ENCODE results near the gene PLA2G2F.

PLA2G2F gene

DNA sequence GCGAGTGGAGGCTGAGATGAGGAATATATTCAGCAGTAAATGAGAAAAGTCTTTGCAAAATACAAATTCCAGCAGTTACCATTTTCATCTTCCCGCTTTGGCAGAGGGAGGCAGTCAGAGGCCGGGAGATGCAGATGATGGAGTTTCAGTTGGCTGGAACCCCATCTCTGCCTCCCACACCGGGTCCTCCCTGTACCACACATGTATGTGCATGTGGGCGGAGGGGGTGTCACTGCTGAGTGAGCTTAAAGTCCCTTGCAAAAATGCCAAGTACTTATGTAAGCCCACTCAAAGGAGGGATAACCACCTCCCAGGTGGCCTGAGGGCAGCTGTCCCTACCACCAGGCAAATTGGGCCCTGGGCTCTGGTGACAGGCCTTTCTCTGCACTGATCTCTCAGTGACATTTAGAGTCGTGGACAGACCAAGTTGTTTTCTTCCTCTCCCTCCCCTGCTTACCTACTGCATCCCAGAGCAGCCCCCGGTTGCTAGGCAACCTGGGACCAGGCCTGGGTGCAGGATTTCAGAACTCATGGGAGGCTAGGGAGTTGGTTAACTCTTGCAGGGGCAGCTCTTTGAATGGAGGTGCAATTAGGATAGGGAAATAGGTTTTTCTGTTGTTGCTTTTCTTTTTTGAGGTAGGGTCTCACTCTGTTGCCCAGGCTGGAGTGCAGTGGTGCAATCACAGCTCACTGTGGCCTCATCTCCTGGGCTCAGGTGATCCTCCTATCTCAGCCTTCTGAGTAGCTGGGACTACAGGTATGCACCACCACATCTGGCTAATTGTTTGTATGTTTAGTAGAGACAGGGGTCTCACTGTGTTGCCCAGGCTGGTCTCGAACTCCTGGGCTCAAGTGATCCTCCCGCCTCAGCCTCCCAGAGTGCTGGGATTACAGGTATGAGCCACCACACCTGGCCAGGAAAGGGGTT, 29.7 kb downstream of the PLA2G2F start:
- DNase-seq (ENCODE audit: low read depth): no peak

DNA sequence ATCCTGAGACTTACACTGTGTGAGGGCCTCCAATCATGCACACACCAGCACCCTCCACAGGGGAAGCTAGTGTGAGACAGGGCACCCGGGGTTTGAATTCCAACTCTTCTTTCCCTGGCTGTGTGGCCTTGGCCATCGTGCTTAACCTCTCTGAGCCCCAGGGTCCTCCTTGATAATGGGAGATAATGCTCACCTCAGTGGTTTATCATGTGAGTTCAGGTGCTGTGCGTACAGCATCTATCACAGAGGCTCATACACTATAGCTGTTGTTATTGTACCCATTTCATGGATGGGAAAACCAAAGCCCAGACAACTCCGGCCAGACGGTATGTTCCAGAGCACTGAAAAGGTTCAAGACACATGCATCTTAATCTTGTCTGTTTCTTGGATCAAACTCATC, 30.8 kb downstream of the PLA2G2F start:
- DNase-seq (ENCODE audit: low read depth): no peak

DNA sequence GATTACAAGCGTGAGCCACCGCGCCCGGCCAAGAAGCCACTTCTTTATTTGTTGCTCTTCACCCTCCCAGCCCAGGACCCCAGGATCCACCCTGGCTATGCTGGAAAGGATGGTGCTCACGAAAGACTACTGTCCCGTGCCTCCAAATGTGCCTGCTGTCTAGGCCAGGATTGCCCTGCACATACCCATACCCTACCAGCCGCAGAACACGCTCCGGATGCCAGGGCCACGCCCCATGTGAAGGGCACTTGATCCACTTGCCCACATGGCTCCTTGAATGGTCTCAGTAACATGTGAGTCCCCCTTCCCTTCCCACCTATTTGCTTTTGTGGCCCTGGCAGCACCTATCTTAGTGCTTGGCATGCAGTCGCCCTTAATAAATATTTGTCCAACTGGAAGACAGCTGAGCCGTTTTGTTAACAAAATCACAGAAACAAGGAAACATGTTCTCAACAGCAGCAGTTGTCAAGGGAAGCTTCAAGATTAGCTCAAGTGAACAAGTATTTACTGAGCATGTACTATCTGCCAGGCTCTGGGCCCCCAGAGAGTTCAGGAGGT, 33.0 kb downstream of the PLA2G2F start:
- DNase-seq (ENCODE audit: low read depth): no peak

DNA sequence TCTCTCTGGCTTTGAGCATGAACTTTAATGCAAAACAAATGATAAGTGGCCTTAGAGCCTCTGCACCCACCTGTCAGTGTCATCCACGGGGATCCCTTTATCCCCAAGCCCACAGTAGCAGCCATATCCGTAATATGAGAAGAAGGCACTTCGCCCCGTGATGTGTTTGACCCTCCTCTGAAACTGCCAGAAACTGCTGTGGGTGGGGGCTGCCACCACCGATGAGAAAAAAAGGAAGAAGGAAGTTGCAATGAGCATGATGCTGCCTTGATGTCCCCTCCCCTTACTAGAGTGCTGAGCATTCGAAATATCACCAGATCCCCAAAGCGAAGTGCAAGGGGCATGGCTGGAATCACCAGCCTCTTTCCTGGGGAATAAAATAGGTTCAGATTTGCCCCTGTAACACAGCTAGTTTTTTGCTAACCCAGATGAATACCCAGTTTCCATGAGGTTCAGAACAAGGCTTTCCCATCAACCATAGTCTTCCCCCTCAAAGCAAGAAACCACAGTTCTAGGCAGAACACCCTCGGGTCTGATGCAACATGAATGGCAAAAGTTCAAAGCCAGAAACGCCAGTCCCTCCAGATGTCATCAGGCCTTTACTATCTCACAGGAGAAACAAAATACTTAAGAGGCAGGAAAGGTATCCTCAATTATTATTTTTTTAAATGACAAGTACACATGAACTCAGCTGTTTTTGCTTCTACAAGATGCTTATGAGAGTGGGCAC, 36.0 kb downstream of the PLA2G2F start:
- DNase-seq (ENCODE audit: low read depth): no peak

DNA sequence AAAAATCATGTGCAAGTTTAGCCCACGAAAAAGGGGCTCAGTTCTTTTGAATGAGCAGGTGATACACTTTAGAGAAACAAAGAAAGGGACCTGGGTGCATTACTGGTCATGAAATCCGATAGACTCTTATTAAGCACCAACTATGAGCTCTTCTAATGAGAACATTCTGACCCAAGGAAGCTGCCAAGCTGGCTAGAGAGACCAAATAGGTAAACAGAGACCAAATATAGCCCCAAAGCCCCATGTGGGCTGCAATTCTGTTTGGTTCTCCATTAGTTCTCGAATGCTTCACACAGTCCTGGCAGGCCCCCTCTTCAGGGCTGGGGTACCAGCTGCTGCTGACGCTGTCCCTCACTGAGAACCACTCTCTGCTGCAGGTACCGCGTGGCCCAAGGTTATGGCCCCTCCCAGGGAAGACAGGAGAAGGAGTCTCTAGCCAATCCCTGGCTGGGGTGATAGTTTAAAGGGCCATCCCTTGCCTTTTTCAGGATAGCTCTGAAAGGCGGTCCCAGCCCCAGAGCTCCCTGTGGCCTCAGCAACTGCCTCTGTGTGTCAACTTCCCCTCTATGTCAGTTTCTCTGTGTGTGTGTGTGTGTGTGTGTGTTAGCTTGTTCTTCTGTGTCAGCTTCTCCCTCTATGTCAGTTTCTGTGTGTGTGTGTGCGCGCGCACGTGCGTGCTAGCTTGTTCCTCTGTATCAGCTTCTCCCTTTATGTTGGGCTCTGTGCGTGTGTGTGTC, 39.7 kb downstream of the PLA2G2F start:
- no peak for DNase-seq (ENCODE audit: low read depth)

DNA sequence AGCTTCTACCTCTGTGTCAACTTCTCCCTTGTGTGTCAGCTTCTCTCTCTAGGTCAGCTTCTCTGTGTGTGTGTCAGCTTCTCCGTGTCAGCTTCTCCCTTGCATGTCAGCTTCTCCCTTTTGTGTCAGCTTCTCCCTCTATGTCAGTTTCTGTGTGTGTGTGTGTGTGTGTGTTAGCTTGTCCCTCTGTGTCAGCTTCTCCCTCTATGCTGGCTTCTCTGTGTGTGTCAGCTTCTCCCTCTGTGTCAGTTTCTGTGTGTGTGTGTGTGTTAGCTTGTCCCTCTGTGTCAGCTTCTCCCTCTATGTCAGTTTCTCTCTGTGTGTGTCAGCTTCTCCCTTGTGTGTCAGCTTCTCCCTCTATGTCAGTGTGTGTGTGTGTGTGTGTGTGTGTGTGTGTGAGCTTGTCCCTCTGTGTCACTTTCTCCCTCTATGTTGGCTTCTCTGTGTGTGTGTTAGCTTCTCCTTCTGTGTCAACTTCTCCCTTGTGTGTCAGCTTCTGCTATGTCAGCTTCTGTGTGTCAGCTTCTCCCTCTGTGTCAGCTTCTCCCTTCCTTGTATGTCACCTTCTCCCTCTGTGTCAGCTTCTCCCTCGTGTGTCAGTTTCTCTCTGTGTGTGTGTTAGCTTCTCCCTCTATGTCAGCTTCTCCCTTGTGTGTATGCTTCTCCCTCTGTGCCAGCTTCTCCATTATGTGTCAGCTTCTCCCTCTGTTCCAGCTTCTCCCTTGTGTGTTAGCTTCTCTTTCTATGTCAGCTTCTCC, 40.4 kb downstream of the PLA2G2F start:
- DNase-seq (ENCODE audit: low read depth): no peak

DNA sequence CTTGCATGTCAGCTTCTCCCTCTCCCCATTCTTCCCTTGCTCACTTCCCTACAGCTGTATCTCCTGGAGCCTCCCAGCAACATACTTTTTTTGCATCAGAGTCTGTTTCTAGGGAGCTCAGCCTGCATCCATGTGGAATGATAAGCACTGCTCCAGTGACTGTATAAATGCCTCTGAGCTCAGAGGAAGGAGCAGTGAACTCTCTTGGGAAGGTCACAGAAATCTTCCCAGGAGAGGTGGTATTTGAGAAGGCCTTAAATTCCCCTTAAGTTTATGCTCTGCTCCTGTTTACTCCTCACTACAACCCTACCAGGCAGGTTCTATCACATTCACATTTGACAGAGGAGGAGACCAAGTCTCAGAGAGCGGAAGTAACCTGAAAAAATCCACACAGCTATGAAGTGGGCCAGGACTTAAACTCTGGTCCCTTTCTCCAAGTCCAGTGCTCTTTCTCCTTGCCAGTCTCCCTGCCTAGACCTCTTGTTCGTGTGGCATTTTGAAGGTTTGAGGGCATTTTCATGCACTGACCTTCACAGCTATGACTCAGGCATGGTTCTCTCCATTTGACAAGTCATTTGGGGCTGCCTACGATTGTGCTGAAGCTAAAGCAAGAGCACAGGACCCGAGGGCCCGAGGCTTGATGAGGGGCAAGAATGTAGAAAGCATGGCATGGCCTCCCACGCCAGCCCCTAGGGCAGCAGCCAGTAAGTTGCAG, 41.2 kb downstream of the PLA2G2F start:
- DNase-seq (ENCODE audit: low read depth): no peak

DNA sequence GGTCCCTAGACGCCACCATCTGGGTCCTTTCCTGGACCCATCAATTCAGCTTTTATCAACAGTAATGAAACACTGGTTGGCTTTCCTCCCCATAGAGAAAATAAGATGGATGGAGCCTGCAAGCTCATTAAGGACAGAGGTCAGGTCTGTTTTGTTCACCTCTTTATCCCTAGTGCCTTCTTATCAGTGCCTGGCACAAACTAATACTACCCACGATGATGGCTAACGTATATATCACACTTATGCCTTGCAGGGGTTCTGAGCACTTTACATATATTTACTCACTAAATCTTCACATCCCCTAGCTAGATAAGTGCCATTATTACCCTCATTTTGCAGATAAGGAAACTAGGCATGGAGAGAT, 41.7 kb downstream of the PLA2G2F start:
- no peak for DNase-seq (ENCODE audit: low read depth)

DNA sequence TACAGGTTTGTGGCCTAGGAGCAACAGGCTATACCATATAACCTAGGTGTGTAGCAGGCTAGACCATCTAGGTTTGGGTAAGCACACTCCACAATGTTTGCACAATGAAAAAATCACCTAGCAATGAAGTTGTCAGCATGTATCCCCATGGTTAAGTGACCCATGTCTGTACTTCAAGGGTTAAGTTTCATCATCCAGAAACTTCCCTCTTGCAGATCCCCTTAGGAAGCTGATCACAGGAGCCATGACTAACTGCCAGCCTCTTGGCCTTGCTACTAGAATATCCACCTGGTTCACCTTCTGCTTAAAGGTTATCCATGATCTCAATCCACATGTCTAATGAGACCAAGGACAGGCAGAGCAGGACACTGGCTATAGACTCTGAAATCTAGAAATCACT, 43.3 kb downstream of the PLA2G2F start:
- no peak for DNase-seq (ENCODE audit: low read depth)

DNA sequence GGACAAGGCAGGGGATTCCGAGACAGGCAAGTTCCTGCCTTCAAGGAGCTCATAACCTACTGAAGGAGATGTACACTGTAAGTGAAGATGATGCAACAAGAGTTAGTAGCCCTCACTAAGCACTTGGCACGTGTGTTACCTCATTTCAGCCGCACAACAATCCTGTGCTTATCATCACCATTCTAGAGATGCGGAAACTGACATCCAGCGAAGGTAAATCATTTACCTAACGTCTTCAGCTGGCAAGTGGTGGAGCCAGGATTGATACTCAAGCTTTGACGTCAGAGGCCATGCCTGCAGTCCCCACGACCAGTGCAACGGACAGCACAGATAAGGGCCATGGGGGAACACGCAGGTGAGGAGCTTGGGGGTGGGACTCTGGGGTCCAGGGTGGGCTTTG, 43.9 kb downstream of the PLA2G2F start:
- DNase-seq (ENCODE audit: low read depth): no peak

DNA sequence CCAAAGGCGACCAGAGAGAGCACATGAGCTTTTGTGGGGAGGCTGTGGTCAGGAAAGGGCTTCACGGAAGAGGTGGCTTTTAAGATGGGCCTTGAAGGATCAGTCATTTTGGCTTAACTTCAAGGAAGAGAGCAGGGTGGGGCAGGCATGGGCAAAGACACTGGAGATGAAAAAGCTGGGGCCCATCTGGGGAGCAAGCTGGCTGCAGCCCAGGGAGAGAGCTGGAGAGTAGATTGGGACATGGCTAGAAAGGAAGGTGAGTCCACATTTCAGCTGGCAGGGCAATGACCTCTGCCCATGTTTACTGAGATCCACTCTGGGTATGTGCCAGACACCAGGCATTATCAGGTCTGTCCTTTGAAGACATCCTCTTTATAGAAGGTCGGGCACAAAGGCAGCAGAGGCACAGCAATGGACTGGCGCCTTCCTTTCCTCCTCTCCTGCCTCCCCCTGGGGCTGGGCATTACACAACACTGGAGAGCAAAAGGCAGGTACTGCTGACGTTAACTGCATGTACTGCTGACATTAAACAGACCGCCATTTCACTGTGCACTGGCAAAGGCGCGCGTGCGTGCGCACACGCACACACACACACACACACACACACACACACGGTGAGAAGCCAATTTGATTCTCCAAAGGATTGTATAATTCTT, 44.6 kb downstream of the PLA2G2F start:
- no peak for DNase-seq (ENCODE audit: low read depth)

DNA sequence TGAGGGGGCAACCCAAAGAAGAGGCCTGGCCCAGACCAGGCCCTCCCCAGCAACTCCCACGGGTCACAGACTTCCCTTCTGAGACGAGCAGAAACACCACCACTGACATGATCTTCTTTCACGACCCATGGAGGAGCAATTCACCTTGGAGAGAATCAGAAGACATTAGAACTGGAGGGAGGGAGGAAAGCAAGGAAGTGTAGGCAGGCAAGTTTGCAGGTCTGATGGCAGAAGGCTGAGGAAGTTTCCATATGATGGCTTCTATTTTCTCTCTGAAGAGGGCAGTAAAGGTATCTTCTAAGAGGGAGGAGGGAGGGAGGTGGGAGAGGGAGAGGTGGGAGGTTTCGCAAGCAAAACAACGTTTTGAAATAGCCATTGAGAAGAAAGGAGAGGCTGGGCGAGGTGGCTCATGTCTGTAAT, 45.4 kb downstream of the PLA2G2F start:
- DNase-seq (ENCODE audit: low read depth): no peak

DNA sequence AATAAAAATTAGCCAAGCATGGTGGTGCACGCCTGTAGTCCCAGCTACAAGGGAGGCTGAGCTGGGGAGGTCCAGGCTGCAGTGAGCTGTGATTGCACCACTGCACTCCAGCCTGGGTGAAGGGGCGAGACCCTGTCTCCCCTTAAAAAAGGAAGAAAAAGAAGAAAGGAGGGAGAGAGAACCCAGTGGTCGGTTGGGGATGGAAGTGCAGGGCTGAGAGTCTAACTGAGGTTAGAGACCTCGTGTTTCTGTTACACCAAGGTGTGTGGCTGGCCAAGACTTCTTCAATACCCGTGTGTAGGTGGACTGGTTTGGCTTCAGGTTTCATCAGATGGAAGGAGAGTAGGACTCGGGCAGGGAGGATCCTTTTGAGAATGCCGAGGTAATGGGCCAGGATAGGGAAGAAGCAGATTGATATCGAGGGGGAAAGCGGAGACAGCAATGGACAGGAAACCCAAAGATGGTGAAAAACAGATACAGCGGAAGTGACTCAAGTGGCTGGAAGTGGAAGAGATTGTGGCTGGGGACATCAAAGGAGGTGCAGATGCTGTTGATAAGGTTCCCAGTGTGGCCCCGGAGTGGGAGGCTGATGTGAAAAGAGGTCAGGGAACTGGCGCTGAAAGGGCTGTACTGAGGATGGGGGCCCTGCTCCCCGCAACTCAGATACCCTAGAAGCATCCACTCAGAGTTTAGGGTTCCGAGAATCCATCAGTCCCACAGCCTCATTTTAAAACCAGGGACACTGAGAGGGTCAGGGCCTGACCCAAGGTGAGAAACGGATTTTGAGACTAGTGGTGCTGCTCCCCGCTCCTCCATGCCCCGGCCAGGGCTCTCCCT, 46.1 kb downstream of the PLA2G2F start:
- no peak for DNase-seq (ENCODE audit: low read depth)

DNA sequence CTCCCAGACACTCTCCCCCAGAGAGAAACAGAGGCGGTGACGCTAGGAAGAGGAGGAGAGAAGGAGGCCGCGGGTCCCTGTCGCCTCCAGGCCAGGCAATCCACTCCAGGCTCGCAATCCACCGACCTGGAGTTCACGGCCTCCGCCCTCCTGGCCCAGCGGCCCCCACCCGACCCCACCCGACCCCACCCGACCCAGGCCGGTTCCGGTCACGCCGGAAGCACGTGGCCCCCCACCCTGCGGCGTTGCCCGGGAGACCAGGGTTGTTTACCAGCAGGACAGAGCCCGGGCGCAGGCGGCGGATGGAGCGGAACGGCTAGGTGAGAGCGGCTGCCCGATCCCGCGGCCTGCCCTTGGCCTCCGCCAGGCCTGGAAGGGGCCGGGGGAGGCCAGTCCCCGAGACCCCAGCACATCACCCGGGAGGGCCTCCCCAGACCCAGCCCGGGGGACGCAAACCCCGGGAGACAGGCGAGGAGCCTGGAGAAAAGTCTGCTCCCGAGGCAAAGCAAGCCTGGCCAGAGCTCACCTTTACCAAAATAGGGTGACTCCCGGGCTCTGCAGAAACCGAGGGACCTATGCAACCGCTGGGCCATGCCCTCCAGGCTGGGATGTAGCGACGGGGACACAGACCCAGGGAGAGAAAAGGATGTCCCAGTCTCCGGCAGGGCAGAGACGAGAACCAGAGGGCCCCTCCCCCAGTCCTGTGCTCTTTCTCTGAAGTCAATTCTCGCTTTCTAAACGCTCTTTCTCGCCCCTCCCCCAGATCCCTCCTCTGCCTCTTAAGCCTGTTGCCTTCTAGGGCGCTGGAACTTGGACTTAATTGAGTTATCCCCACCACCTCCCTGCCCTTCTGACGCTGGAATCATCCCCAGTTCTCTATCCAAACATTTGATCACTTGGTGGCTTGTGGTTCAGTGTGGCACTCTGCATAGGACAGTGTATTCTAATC, 47.0 kb downstream of the PLA2G2F start, which contains the start of the genes PLA2G2C and UBXN10:
Gene PLA2G2C (minus strand): TSS at position 685 of the 949 bp plus-strand sequence. CDS start 9,155 bp downstream, outside the sequence.
Gene UBXN10 (plus strand): TSS at position 263 of the 949 bp plus-strand sequence. CDS start 4,466 bp downstream, outside the sequence.
- no peak for DNase-seq (ENCODE audit: low read depth)

DNA sequence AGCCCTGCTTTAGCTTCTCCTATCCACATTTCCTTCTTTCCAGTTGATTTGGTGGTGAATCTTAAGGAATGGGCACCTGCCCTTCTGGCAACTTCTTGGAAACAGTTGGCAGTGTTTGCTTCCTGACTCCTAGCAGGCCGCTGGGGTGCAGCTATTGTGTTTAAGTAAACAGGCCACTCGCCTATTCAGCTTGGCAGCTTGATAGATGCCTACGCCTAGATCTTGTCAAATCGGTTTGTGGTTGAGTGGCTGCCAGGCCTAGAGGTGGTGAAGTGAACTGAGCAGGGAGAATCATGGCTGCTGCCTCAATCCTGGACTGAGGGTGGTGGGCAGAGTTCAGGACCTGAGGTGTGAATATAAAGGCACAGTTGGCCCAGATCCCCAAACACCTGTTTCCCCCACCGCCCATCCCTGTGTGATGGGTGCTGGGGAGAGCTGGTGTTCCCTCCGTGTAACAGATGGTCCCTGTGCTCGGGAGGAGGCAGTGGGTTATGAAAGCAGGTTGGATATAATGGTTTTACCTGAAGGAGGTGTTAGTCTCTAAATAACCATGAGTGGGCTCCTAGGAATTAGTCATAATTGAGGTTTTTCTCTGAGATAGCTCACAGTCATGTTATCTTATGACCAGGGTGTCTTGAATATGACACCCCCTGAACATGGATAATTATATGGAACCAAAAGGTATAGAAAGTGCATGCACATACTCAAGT, 48.1 kb downstream of the PLA2G2F start:
- DNase-seq (ENCODE audit: low read depth): no peak

DNA sequence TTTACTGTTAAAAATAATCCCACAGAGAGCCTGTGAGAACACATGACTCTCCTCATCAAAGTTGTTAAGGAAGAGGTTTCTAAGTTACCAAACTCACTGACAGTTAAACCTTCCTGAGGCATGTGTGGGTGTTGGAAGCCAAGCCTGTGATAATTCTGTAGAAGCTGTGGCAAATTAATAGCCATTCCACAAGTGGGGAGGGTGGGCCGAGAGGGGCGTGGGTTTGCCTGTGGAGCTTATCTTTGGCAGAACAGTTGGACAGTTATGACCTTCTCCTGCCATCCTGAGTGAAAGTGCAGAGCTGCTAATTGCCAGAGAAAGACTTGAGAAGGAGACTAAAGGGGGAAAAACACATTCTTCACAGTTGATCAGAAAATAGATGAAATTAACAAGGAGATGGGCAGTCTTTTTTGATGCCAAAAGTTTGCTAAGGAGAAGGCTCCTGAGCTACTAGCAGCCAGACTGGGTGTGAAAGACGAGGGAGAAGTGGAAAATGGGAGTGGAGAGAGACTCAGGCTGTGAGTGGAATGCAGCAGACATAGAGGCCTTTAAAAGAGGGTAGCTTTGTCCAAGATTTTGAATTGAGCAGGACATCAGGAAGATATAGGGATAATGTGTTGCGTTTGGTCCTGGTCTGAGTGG, 48.8 kb downstream of the PLA2G2F start:
- DNase-seq (ENCODE audit: low read depth): no peak

DNA sequence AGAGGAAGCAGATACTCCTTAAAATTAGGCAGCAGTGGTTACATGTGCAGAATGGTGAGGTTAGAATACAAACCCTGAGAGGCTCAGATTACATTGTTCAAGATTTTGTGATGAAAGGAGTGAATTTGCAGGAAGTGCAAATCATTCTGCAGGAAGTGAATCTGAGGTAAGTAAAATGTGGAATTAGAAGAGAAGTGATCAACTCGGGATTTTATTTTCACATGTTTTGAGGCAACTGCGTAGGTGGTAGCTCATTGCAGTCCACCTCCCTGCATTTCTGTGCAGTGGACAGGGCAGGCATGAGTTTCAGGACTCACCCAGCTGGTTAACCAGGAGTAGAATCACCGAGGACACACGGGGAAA, 49.3 kb downstream of the PLA2G2F start:
- DNase-seq (ENCODE audit: low read depth): no peak
